Retinal pigment epithelial cell (primary cell): ENCODE results near the gene PCSK5.

ENCODE experiments used
- DNase-seq: peaks from one replicate; pipeline ENCODE4 v3.0.0-alpha.2; 2010; ENCODE audit warnings: low read depth
- H3K4me3 ChIP-seq: 2 replicates; pipeline ENCODE4 v1.5.1; 2011; ENCODE audit warnings: mild to moderate bottlenecking, low read length, control low read depth, moderate library complexity
- CTCF ChIP-seq: conservative IDR thresholded peaks from 2 replicates; pipeline ENCODE4 v1.5.1; 2011; ENCODE audit warnings: low read depth, low read length, control low read depth, inconsistent platforms

PCSK5 gene

GRCh38 chr9:76099516-76099915 lies 209.0 kb downstream of the PCSK5 start:
- no peak for DNase-seq
- TF ChIP-seq CTCF = no peak
- no peak overlapping the region for H3K4me3 ChIP-seq

DNA sequence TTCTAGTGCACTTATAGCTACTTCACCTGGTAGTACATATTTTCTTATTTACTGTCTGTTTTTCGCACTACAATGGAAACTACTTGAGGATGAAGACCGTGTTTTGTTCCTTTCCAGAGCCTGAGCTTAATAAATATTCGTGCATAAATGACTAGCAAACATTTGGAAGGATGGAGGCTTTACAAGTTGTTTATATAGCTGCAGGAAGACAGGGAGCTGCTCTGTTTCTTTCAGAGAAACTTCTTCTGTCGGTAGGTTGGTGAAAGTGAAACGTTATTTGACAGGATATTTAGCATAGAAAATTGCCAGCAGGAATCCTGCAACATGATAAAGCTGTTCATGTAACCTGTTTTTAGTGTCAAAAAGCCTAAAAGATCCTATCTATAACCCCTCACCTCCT lies 210.6 kb downstream of the PCSK5 start:
- no peak overlapping the region for H3K4me3 ChIP-seq
- no peak for TF ChIP-seq CTCF

DNA sequence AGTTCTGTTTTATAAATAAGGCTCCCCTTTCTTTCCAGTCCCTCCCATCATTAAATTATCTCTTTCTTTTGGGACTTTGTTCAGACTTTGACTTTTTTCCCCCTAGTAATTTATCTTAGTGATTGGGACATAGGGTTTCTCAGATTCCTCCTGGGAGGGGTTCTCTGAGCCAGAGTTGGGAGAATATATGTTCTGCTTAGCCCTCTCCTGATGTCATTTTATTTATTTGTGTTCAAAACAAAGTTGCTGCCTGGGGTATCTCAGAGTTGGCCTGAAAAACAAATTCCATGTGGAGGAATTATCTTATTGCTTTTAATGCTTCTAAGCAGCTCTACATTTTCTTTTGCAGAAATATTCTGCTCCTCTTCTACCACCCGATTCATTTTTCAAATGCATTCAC lies 211.0 kb downstream of the PCSK5 start:
- H3K4me3 ChIP-seq = no peak overlapping the region
- no peak for TF ChIP-seq CTCF
- DNase-seq = no peak

More for the DNA sequence above, 210.6 kb downstream of the PCSK5 start:
- no peak for DNase-seq

DNA sequence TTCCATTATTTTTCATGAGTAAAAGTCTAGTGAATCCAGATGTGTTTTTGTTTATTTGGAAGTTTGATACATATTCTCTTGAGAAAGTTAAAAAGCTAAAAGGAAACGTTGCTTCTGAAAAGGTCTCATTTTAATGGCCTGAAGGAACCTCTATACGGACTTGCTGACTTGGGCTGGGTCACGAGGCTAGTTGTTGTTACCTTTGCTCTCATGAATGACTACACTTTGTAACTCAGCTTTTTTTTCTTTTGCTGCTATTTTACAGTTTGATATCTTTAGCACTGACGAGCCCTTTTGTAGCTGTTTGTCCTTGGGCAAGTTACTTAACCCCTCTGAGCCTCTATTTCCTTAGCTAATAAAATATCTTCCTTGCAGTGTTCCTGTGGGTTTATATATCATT lies 211.5 kb downstream of the PCSK5 start:
- no peak for TF ChIP-seq CTCF
- no peak overlapping the region for H3K4me3 ChIP-seq
- DNase-seq = no peak

- TF ChIP-seq CTCF = no peak
- DNase-seq = no peak
- H3K4me3 ChIP-seq = no peak overlapping the region
Measured at GRCh38 chr9:76103531-76104315, 213.2 kb downstream of the PCSK5 start.

- DNase-seq = no peak
- H3K4me3 ChIP-seq = no peak overlapping the region
- TF ChIP-seq CTCF = no peak
Measured at GRCh38 chr9:76107482-76107881, 217.0 kb downstream of the PCSK5 start.

DNA sequence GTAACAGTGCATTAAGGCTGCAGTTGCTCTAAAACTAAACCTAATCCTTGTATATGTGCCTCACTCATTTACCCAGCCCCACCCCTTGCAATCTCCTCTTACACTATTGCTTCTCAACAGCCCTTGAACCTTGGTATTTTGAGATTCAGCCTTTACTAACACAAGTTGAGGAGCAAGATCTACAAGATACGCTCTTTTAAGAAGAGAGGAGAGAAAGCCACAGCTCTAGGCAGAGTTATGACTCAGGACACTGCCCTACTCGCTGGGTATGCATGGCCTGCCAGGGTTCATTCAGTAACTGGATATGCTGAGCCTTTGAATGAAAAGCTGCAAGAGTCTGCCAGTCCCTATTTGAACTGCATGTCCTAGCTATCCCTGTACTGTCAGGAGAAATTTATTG lies 219.5 kb downstream of the PCSK5 start:
- no peak overlapping the region for H3K4me3 ChIP-seq
- no peak for DNase-seq
- no peak for TF ChIP-seq CTCF
